Stimulated activated CD8-positive, alpha-beta memory T cell treated with anti-CD3 and anti-CD28 coated beads, Interleukin-4, amount 100 ng/mL, for 24 hours (primary cell): Measurements from ENCODE around the gene KIF26A.
"Not testable (repeated sequence)": the region's sequence is repeated elsewhere in the genome, so short reads cannot be mapped to it uniquely, and the experiment has no call there.

Experiments used
- DNase-seq: peaks from one replicate; pipeline ENCODE4 v3.0.0-alpha.2; 2020; ENCODE audit warnings: low read depth

KIF26A gene

GRCh38 chr14:104208331-104208730, 69.9 kb downstream of the KIF26A start:
- DNase-seq = not testable (repeated sequence)

- DNase-seq = not testable (repeated sequence)
Measured at GRCh38 chr14:104209071-104209470, 70.7 kb downstream of the KIF26A start.

GRCh38 chr14:104209985-104210816, 71.8 kb downstream of the KIF26A start:
- DNase-seq = no peak

- no peak for DNase-seq
Measured at GRCh38 chr14:104210817-104211195, 72.4 kb downstream of the KIF26A start.

- no peak for DNase-seq
Measured at GRCh38 chr14:104211215-104211614, 72.8 kb downstream of the KIF26A start.

GRCh38 chr14:104211741-104212140, 73.4 kb downstream of the KIF26A start:
- DNase-seq = no peak

GRCh38 chr14:104212206-104213095, 74.1 kb downstream of the KIF26A start:
- DNase-seq = no peak

- DNase-seq = no peak
Measured at GRCh38 chr14:104213301-104214034, 75.1 kb downstream of the KIF26A start.

- no peak for DNase-seq
Measured at GRCh38 chr14:104214431-104215218, 76.2 kb downstream of the KIF26A start.

- DNase-seq = no peak
Measured at GRCh38 chr14:104215706-104216334, 77.4 kb downstream of the KIF26A start.

GRCh38 chr14:104216457-104216856, 78.1 kb downstream of the KIF26A start:
- DNase-seq = no peak

GRCh38 chr14:104217486-104218360, 79.3 kb downstream of the KIF26A start:
- DNase-seq = no peak

GRCh38 chr14:104218361-104219180, 80.2 kb downstream of the KIF26A start:
- no peak for DNase-seq

- no peak for DNase-seq
Measured at GRCh38 chr14:104219731-104220214, 81.4 kb downstream of the KIF26A start.

- no peak for DNase-seq
Measured at GRCh38 chr14:104220215-104221070, 82.1 kb downstream of the KIF26A start.

- DNase-seq = no peak
Measured at GRCh38 chr14:104221071-104221625, 82.8 kb downstream of the KIF26A start.

- no peak for DNase-seq
Measured at GRCh38 chr14:104221636-104222369, 83.4 kb downstream of the KIF26A start.
